Right atrium auricular region (tissue), 2 donors: Measurements from ENCODE around the gene TCF25. TPM values are rescaled to one million over a fixed set of nuclear protein-coding genes. Genes with fewer than 3 reads are reported as not detected.

ENCODE experiments used
- DNase-seq: peaks from one replicate; pipeline ENCODE4 v3.0.0-alpha.2; 2019; ENCODE audit warnings: low spot score
- H3K27ac ChIP-seq, 2 donors: fragments of 200-600 bp; sonication (generic); 1 replicate in 1 of 2; 2 replicates in 1 of 2; pipeline ENCODE4 v1.5.1; 2016 to 2019
- H3K27me3 ChIP-seq, 2 donors: fragments of 200-600 bp; sonication (generic); one replicate each; pipeline versions ENCODE4 v1.5.1 to v1.6.0; 2017 to 2019
- H3K36me3 ChIP-seq: fragments of 200-600 bp; sonication (generic); one replicate; pipeline ENCODE4 v1.5.1; 2016
- H3K4me1 ChIP-seq, 2 donors: fragments of 200-600 bp; sonication (generic); one replicate each; pipeline versions ENCODE4 v1.5.1 to v1.6.0; 2017 to 2019
- H3K4me3 ChIP-seq, 2 donors: fragments of 200-600 bp; sonication (generic); 1 replicate in 1 of 2; 2 replicates in 1 of 2; pipeline ENCODE4 v1.5.1; 2017 to 2019; ENCODE audit warnings: mild to moderate bottlenecking in 1 of 2, moderate library complexity in 1 of 2
- H3K9me3 ChIP-seq, 2 donors: fragments of 200-600 bp; sonication (generic); one replicate each; pipeline ENCODE4 v1.5.1; 2019
- total RNA-seq, 2 donors: library from RNA; depleted of rRNA; stranded (reverse); fragments of >200 nt; gene quantifications; one replicate each; pipeline ENCODE4 v1.1.0, GENCODE V29; 2016
- TF ChIP-seq, protein P1 (sequence below), 2 donors: fragments of 200-600 bp; sonication (generic); IDR thresholded peaks; one replicate each; pipeline ENCODE4 v1.5.1; 2019; ENCODE audit warnings: antibody characterized with exemption in 2 of 2

Gene TCF25
- total RNA-seq, 2 donors from 2014 or later, result 91.8 to 108 TPM

DNA sequence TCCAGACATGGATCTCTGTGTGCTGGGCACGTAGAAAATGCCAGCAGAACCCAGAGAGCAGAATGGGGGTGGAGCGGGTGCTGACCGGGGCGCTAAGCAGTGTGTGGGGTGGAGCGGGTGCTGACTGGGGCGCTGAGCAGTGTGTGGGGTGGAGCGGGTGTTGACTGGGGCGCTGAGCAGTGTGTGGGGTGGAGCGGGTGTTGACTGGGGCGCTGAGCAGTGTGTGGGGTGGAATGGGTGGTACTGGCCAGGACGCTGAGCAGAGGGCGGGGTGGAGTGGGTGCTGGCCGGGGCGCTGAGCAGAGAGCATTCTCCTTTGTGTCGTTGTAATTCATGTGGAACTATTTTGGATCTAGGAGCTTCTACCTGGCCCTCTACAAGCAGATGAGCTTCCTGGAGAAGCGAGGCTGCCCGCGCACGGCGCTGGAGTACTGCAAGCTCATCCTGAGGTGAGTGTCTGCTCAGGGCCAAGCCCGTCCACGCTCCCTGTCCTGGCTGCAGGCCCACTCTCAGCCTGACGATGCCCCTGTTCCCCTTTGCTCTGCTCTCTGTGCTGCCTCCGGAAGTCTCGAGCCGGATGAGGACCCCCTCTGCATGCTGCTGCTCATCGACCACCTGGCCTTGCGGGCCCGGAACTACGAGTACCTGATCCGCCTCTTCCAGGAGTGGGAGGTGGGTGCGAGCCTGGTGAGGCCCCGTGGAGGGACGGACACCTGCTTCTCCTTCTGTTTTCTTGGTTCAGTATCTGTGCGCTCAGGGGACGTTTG is 25.0 kb downstream of the TCF25 start:
- H3K36me3 ChIP-seq, result peaks cover 78% of the 10 kb centered on the region
- no peaks in the 10 kb centered on the region for H3K9me3 ChIP-seq
- DNase-seq, result no peak
- no peaks in the 10 kb centered on the region for H3K27me3 ChIP-seq
- H3K4me3 ChIP-seq, result no peak overlapping the region
- H3K4me1 ChIP-seq, result no peaks in the 10 kb centered on the region
- TF ChIP-seq, protein P1, sequence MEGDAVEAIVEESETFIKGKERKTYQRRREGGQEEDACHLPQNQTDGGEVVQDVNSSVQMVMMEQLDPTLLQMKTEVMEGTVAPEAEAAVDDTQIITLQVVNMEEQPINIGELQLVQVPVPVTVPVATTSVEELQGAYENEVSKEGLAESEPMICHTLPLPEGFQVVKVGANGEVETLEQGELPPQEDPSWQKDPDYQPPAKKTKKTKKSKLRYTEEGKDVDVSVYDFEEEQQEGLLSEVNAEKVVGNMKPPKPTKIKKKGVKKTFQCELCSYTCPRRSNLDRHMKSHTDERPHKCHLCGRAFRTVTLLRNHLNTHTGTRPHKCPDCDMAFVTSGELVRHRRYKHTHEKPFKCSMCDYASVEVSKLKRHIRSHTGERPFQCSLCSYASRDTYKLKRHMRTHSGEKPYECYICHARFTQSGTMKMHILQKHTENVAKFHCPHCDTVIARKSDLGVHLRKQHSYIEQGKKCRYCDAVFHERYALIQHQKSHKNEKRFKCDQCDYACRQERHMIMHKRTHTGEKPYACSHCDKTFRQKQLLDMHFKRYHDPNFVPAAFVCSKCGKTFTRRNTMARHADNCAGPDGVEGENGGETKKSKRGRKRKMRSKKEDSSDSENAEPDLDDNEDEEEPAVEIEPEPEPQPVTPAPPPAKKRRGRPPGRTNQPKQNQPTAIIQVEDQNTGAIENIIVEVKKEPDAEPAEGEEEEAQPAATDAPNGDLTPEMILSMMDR (IDR thresholded peaks at IDR 0.05), result no peak
- no peak overlapping the region for H3K27ac ChIP-seq

DNA sequence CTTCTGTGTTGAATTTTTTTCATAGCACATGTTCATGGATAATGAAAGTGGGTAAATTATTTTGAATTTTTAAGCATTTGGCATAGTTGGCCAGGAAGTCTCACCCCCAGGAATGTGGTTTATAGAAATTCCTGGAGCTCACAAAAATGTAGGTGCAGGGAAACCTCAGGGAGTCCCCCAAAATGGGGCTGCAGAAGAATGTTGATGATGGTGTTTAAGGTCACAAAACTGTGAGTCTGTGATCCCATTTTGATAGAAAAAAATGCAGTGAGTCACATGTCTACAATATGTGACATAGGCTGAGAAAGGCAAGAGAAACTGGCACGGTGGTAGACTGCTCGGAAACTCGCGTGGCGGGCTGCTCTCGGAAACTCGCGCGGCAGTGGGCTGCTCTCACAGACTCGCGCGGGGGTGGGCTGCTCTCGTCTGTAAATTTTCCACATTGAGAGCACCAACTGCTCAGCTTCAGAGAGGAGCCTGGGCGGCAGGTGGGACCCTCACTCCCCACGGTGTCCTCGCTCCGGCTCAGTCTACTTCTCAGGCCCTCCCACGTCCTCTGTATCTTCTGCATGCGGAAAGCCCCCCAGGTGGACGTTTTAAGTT is 26.6 kb downstream of the TCF25 start:
- Histone ChIP-seq H3K27ac (no peak overlapping the region), H3K4me1 (no peaks in the 10 kb centered on the region), H3K4me3 (no peak overlapping the region), H3K36me3 (peaks cover 80% of the 10 kb centered on the region), H3K9me3 (no peaks in the 10 kb centered on the region), H3K27me3 (no peaks in the 10 kb centered on the region)
- TF ChIP-seq, protein P1 (IDR thresholded peaks at IDR 0.05), result no peak
- no peak for DNase-seq

DNA sequence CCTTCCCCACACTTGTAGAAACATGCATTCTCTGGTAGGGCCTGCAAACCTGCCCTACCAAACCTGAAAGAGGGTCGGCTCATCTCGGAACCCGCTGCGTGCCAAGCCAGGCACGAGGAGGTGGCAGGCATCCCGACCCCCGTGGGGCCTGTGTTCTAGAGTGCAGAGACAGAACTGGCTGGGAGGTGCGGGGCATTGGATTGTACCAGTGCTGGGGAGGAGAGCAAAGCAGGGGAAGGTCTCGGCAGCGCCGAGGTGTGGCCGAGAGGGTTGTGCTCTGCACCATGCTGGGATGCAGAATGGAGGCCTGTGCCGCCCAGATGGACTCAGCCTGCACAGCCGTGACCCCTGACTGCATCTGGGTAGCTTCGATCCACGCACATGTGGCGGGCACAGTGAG is 27.5 kb downstream of the TCF25 start:
- Histone ChIP-seq H3K27me3 (no peaks in the 10 kb centered on the region), H3K36me3 (peaks cover 80% of the 10 kb centered on the region), H3K4me1 (no peaks in the 10 kb centered on the region), H3K27ac (no peak overlapping the region), H3K4me3 (no peak overlapping the region), H3K9me3 (no peaks in the 10 kb centered on the region)
- TF ChIP-seq, protein P1 (IDR thresholded peaks at IDR 0.05), result no peak
- DNase-seq, result no peak

DNA sequence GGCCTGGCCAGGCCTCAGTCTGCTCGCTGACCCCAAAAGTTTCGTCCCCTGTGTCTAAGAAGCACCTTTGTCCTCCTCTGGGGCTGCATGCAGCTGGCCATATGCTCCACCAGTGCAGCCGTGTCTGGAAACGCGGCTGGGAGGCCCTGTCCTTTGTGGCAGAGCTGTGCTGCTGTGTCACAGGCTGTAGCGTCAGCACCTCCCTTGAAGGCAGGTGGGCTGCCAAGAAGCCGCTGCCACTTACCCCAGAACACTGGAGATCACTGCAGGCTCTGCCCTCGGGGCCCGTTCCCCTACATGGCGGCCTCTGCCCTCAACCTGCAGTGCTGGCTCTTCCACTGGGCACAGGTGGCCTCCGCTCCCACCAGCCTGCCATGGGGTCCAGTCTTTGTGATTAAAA is 29.6 kb downstream of the TCF25 start:
- Histone ChIP-seq H3K4me1 (no peaks in the 10 kb centered on the region), H3K9me3 (no peaks in the 10 kb centered on the region), H3K27ac (no peak overlapping the region), H3K27me3 (no peaks in the 10 kb centered on the region), H3K4me3 (no peak overlapping the region), H3K36me3 (peaks cover 80% of the 10 kb centered on the region)
- TF ChIP-seq, protein P1 (IDR thresholded peaks at IDR 0.05), result no peak
- no peak for DNase-seq

DNA sequence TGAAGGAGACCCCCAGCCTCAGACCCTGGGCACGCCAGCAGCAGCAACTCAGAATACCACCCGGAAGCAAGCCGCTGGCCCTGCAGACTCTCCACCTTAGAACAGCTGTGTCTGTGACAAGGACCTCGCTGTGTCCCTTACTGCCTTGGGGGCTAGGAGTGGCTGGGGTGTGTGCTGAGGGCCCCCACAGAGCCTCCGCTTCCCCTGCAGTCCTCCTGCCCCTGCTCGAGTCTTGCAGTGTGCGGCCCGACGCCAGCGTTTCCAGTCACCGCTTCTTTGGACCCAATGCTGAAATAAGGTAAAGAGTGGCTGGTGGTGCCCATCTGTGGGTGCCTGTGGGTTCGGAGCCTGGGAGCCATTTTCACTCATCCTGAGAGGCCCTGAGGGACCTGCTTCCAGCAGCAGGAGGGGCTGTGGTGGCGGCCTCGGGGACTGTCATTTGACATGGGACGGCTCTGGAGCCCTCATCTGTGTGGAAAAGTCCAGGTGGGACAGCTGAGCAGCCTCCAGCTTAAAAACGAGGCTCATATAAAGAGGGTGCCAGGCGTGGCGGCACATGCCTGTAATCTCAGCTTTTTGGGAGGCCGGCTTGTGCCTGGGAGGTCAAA is 30.6 kb downstream of the TCF25 start:
- Histone ChIP-seq H3K9me3 (no peaks in the 10 kb centered on the region), H3K36me3 (peaks cover 78% of the 10 kb centered on the region), H3K27ac (no peak overlapping the region), H3K4me3 (no peak overlapping the region), H3K4me1 (no peaks in the 10 kb centered on the region), H3K27me3 (no peaks in the 10 kb centered on the region)
- TF ChIP-seq, protein P1 (IDR thresholded peaks at IDR 0.05), result no peak
- no peak for DNase-seq
